B cell (primary cell): ENCODE measurements around the gene DDX28. TPM values are rescaled to one million over a fixed set of nuclear protein-coding genes. Genes with fewer than 3 reads are reported as not detected.

Experiments
- ATAC-seq: fragments of 200-7000 bp; cut with Tn5 transposase; one replicate; pipeline ENCODE4 v1.10.0; 2021; ENCODE audit warnings: low read depth, mild to moderate bottlenecking, moderate number of reproducible peaks, moderate library complexity
- CTCF ChIA-PET: fragments of 350-600 bp; sonication (Branson Sonifier 250); formaldehyde crosslinking; loops from one replicate; lab custom pipeline; 2021; ENCODE audit warnings: antibody characterized with exemption, inconsistent platforms; lab: Charles Lee
- POLR2A ChIA-PET: fragments of 350-600 bp; sonication (Branson Sonifier 250); formaldehyde crosslinking; loops from one replicate; lab custom pipeline; 2021; ENCODE audit warnings: antibody characterized with exemption; lab: Charles Lee
- DNase-seq: peaks from one replicate; pipeline ENCODE4 v3.0.0; 2013
- H2AFZ ChIP-seq: 2 replicates; pipeline ENCODE4 v1.6.1; 2012; ENCODE audit warnings: mild to moderate bottlenecking, low read depth, low read length; ENCODE audit not compliant: insufficient read depth, poor library complexity, severe bottlenecking
- H3K27ac ChIP-seq, 2 donors: 1 replicate in 1 of 2; 2 replicates in 1 of 2; pipeline ENCODE4 v1.5.1; 2012 to 2013; ENCODE audit warnings: low read length in 2 of 2, mild to moderate bottlenecking in 2 of 2, moderate library complexity in 1 of 2
- H3K27me3 ChIP-seq, 4 experiments: fragments of 200-600 bp in 1 of 4; sonication (generic) in 1 of 4; replicated peaks in 1 of 4; 1 replicate in 2 of 4; 2 replicates in 2 of 4; pipeline versions ENCODE4 v1.6.1 to v1.7.0; 2013 to 2016; ENCODE audit warnings: low read length in 3 of 4, mild to moderate bottlenecking in 2 of 4, mixed read lengths in 1 of 4, moderate library complexity in 1 of 4; ENCODE audit not compliant: insufficient read depth in 4 of 4, control insufficient read depth in 3 of 4; ENCODE audit errors: control extremely low read depth in 1 of 4
- H3K36me3 ChIP-seq, 2 experiments: replicated peaks in 1 of 2; 1 replicate in 1 of 2; 2 replicates in 1 of 2; pipeline versions ENCODE4 v1.6.1 to v1.7.1; 2013; ENCODE audit warnings: low read length in 1 of 2; ENCODE audit not compliant: insufficient read depth in 2 of 2, control insufficient read depth in 1 of 2; ENCODE audit errors: control extremely low read depth in 1 of 2, extremely low read depth in 1 of 2
- H3K4me1 ChIP-seq, 2 donors: fragments of 200-600 bp in 1 of 2; sonication (generic) in 1 of 2; 1 replicate in 1 of 2; 2 replicates in 1 of 2; pipeline versions ENCODE4 v1.5.1 to v1.6.1; 2013 to 2017; ENCODE audit warnings: low read length in 2 of 2; ENCODE audit not compliant: control insufficient read depth in 2 of 2, insufficient read depth in 2 of 2
- H3K4me2 ChIP-seq: replicated peaks from 2 replicates; pipeline ENCODE3; 2012; ENCODE audit warnings: mild to moderate bottlenecking, low read depth, low read length; ENCODE audit not compliant: poor library complexity, severe bottlenecking
- H3K4me3 ChIP-seq, 5 experiments: fragments of 200-600 bp in 1 of 5; sonication (generic) in 1 of 5; 1 replicate in 3 of 5; 2 replicates in 2 of 5; pipeline versions ENCODE4 v1.5.1 to v1.7.0; 2011 to 2016; ENCODE audit warnings: low read length in 4 of 5, mild to moderate bottlenecking in 4 of 5, low read depth in 2 of 5, control low read depth in 1 of 5, moderate library complexity in 1 of 5; ENCODE audit not compliant: insufficient read depth in 1 of 5; ENCODE audit errors: control extremely low read depth in 1 of 5, extremely low read depth in 1 of 5
- H3K79me2 ChIP-seq: fragments of 200-600 bp; sonication (generic); one replicate; pipeline ENCODE4 v1.6.0; 2016; ENCODE audit warnings: low read length; ENCODE audit not compliant: control insufficient read depth, insufficient read depth
- H3K9ac ChIP-seq: fragments of 200-600 bp; sonication (generic); 2 replicates; pipeline ENCODE4 v1.6.1; 2017; ENCODE audit warnings: mild to moderate bottlenecking, low read length, moderate library complexity
- H3K9me3 ChIP-seq, 3 donors: one replicate each; pipeline versions ENCODE4 v1.6.1 to v1.7.1; 2013; ENCODE audit warnings: low read length in 2 of 3; ENCODE audit not compliant: control insufficient read depth in 2 of 3, insufficient read depth in 1 of 3; ENCODE audit errors: control extremely low read depth in 1 of 3
- H4K20me1 ChIP-seq: 2 replicates; pipeline ENCODE4 v1.6.0; 2012; ENCODE audit warnings: mild to moderate bottlenecking, low read length; ENCODE audit not compliant: insufficient read depth, control insufficient read depth, poor library complexity, severe bottlenecking
- H3K27ac Mint-ChIP-seq: one replicate; pipeline ENCODE4 v1.8.0; 2021; ENCODE audit warnings: mixed read lengths
- H3K27me3 Mint-ChIP-seq: one replicate; pipeline ENCODE4 v1.8.0; 2021; ENCODE audit warnings: mixed read lengths
- H3K4me1 Mint-ChIP-seq: one replicate; pipeline ENCODE4 v1.8.0; 2021; ENCODE audit warnings: mixed read lengths
- H3K4me3 Mint-ChIP-seq: one replicate; pipeline ENCODE4 v1.8.0; 2021; ENCODE audit warnings: mixed read lengths
- H3K9me3 Mint-ChIP-seq: one replicate; pipeline ENCODE4 v1.8.0; 2022; ENCODE audit warnings: mixed read lengths; ENCODE audit not compliant: insufficient read depth
- CTCF ChIP-seq: fragments of 200-600 bp; IDR thresholded peaks from one replicate; pipeline ENCODE4 v1.8.0; 2022; ENCODE audit warnings: antibody characterized with exemption, mild to moderate bottlenecking
- EZH2 ChIP-seq: IDR thresholded peaks from 2 replicates; pipeline ENCODE4 v1.6.1; 2012; ENCODE audit warnings: borderline replicate concordance, low read depth, mild to moderate bottlenecking, moderate library complexity, low read length; ENCODE audit not compliant: insufficient read depth, poor library complexity, severe bottlenecking
- WGBS: methylation state at CpG from one replicate; pipeline ENCODE4 v1.1.5; 2013; ENCODE audit warnings: missing lambda C conversion rate; ENCODE audit not compliant: insufficient coverage; 5-methylcytosine and 5-hydroxymethylcytosine counted together
- intact Hi-C: fragments of 100-400 bp; cut with micrococcal nuclease; formaldehyde crosslinking; loops from one replicate; pipeline ENCODE4 v1.10.0; 2022
- polyA plus RNA-seq: library from polyadenylated mRNA; depleted of rRNA; stranded (reverse); fragments of >200 nt; gene quantifications from 2 replicates; pipeline ENCODE4 v1.2.3, GENCODE V29; 2012
- total RNA-seq, 2 donors: library from RNA; stranded (reverse); fragments of 120-200 nt in 1 of 2; gene quantifications; 1 replicate in 1 of 2; 2 replicates in 1 of 2; pipeline versions ENCODE4 v1.2.3 to v1.2.4, GENCODE V29; 2013 to 2022

Gene DDX28
- total and polyA plus RNA-seq, 2 donors (not counting 1 experiment from before 2014, with no cell fraction given) = 8.0 to 20.2 TPM

DNA sequence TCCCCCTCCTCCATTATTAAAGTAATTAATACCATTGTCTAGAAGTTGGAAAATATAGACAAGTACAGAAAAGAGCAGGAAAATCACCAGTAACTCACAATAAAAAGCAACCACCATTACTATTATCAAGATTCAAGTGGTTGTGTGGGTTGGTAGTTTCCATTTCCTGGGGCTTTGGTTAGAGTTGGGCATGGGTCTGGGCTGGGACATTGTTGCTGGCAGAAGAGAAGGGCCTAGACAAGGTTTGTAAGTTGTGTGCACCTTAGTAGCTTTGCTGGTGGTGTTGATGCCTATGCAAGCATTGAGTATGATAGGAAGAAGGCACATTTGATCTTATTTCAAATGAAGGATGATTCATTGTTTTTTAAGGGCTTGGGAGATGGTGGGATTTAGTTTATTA, 36.8 kb upstream of the DDX28 start:
- H2AFZ ChIP-seq = no peak overlapping the region
- H3K27me3 Mint-ChIP-seq = no peaks in the 10 kb centered on the region
- H3K4me1 ChIP-seq = peaks cover under 1 to 12% of the 10 kb centered on the region in 2 donors
- POLR2A ChIA-PET = no interaction called here
- TF ChIP-seq CTCF = no peak
- no peak for TF ChIP-seq EZH2
- H3K27ac ChIP-seq = peak overlapping the region in 1 of 2 donors; percentile 11
- no peaks in the 10 kb centered on the region for H3K9me3 Mint-ChIP-seq
- peaks cover 50% of the 10 kb centered on the region for H4K20me1 ChIP-seq
- CTCF ChIA-PET = interaction anchor here (0.7 kb wide), 1 partner anchor 579 kb away, joined by 3 read pairs; the partner anchor contains the start of gene ATP6V0D1
- H3K4me3 ChIP-seq = no peak overlapping the region
- no peaks in the 10 kb centered on the region for H3K27me3 ChIP-seq
- no peak overlapping the region for H3K4me3 Mint-ChIP-seq
- no peak for DNase-seq
- ATAC-seq = no peak
- peaks cover 17 to 72% of the 10 kb centered on the region in 2 experiments for H3K36me3 ChIP-seq
- H3K27ac Mint-ChIP-seq = peak overlapping the region; percentile 18
- no peak overlapping the region for H3K4me2 ChIP-seq
- peaks cover 11% of the 10 kb centered on the region for H3K4me1 Mint-ChIP-seq
- no peak overlapping the region for H3K9ac ChIP-seq
- intact Hi-C loops = no loop called here
- peaks cover 32% of the 10 kb centered on the region for H3K79me2 ChIP-seq
- no peaks in the 10 kb centered on the region for H3K9me3 ChIP-seq

- peaks cover 10% of the 10 kb centered on the region for H3K4me1 Mint-ChIP-seq
- Histone ChIP-seq H3K27me3 (no peaks in the 10 kb centered on the region), H3K4me1 (no peaks in the 10 kb centered on the region)
Observed at GRCh38 chr16:68055395-68055794, 32.4 kb upstream of the DDX28 start.

More at GRCh38 chr16:68055395-68055794, 32.4 kb upstream of the DDX28 start:
- H3K4me2 ChIP-seq = no peak overlapping the region
- ChIA-PET POLR2A (no interaction called here), CTCF (interaction anchor here (1.0 to 1.6 kb wide), 3 partner anchors 9 to 61 kb away, joined by 3 to 8 read pairs (median 4); partner anchors contain the start of gene NFATC3)
- H2AFZ ChIP-seq = no peak overlapping the region
- no peaks in the 10 kb centered on the region for H3K9me3 ChIP-seq
- intact Hi-C loops = no loop called here
- WGBS = 100% methylated on average over 2 of the region's 3 CpGs
- no peak overlapping the region for H3K27ac Mint-ChIP-seq
- no peak overlapping the region for H3K9ac ChIP-seq
- H3K36me3 ChIP-seq = peaks cover 30 to 82% of the 10 kb centered on the region in 2 experiments
- H3K27ac ChIP-seq = no peak overlapping the region
- no peak overlapping the region for H3K4me3 ChIP-seq
- TF ChIP-seq EZH2 (no peak), CTCF (no peak)
- DNase-seq (no peak), ATAC-seq (no peak)
- H3K27me3 Mint-ChIP-seq = no peaks in the 10 kb centered on the region
- no peaks in the 10 kb centered on the region for H3K9me3 Mint-ChIP-seq
- H3K4me3 Mint-ChIP-seq = no peak overlapping the region
- H3K79me2 ChIP-seq = peaks cover 70% of the 10 kb centered on the region
- H4K20me1 ChIP-seq = peaks cover 77% of the 10 kb centered on the region
